Suprapubic skin (tissue), 4 donors: ENCODE data around the gene GPR161.

Source experiments
- POLR2A ChIP-seq, 2 donors: fragments of 450-650 bp; IDR thresholded peaks; one replicate each; pipeline ENCODE4 v1.6.1; 2017; ENCODE audit warnings: antibody characterized with exemption in 2 of 2, mild to moderate bottlenecking in 2 of 2, moderate library complexity in 2 of 2
- POLR2AphosphoS5 ChIP-seq, 3 donors: sonication (generic); formaldehyde crosslinking; IDR thresholded peaks; one replicate each; pipeline ENCODE4 v1.6.1; 2017; ENCODE audit warnings: antibody characterized with exemption in 3 of 3
- TF ChIP-seq, protein P1 (sequence below), 2 donors: fragments of 200-600 bp in 1 of 2; fragments of 450-650 bp in 1 of 2; sonication (generic) in 1 of 2; IDR thresholded peaks; one replicate each; pipeline ENCODE4 v1.5.1; 2016 to 2019; ENCODE audit warnings: antibody characterized with exemption in 2 of 2, mild to moderate bottlenecking in 1 of 2, moderate library complexity in 1 of 2

DNA sequence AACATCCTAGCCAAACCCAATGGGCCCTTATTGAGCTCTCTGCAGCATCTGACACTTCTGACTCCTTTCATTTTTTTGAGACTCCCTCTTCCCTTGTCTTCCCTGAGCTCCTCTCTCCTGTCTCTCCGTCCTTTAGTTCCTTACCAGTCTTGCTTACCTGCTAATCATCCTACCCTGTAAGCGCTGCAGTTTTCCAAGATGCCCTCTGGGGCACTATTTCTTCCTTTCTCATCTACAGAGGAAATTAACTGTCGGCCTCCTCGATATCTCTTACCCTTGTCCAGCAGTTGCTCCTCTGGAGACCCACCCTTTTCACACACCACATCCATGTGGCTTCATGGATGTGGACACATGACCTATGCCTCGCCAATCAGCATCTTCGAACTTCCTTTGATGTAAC is 6.8 kb downstream of the GPR161 start:
- TF ChIP-seq POLR2AphosphoS5 (IDR thresholded peaks at IDR 0.05) (no peak), POLR2A (IDR thresholded peaks at IDR 0.05) (no peak)
- TF ChIP-seq, protein P1, sequence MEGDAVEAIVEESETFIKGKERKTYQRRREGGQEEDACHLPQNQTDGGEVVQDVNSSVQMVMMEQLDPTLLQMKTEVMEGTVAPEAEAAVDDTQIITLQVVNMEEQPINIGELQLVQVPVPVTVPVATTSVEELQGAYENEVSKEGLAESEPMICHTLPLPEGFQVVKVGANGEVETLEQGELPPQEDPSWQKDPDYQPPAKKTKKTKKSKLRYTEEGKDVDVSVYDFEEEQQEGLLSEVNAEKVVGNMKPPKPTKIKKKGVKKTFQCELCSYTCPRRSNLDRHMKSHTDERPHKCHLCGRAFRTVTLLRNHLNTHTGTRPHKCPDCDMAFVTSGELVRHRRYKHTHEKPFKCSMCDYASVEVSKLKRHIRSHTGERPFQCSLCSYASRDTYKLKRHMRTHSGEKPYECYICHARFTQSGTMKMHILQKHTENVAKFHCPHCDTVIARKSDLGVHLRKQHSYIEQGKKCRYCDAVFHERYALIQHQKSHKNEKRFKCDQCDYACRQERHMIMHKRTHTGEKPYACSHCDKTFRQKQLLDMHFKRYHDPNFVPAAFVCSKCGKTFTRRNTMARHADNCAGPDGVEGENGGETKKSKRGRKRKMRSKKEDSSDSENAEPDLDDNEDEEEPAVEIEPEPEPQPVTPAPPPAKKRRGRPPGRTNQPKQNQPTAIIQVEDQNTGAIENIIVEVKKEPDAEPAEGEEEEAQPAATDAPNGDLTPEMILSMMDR (IDR thresholded peaks at IDR 0.05) = no peak
